C1 segment of cervical spinal cord (tissue), 14 donors: ENCODE measurements around the gene PALM3.
"Not testable (repeated sequence)": the region's sequence is repeated elsewhere in the genome, so short reads cannot be mapped to it uniquely, and the experiment has no call there.

Source experiments
- DNase-seq, 14 donors: peaks; one replicate each; lab custom pipeline; 2025; lab: John Stamatoyannopoulos, UW

PALM3 gene

GRCh38 chr19:14031719-14032480 is 30.0 kb downstream of the PALM3 start, which contains the start of gene IL27RA:
Gene IL27RA (plus strand): TSS chr19:14031762. CDS start chr19:14031873, 111 bp downstream.
- DNase-seq: peak in 9 of 14 donors; percentile 11 to 48 (median 25)

GRCh38 chr19:14030997-14031718 is 30.7 kb downstream of the PALM3 start:
- no peak for DNase-seq

- no peak for DNase-seq
Observed at GRCh38 chr19:14028901-14029300, 33.0 kb downstream of the PALM3 start.

GRCh38 chr19:14027856-14028450 is 33.9 kb downstream of the PALM3 start, which contains the start of gene RLN3:
Gene RLN3 (plus strand): TSS chr19:14028148. CDS start chr19:14028205, 57 bp downstream.
- DNase-seq: no peak

- not testable (repeated sequence) for DNase-seq
Observed at GRCh38 chr19:14026652-14027192, 35.2 kb downstream of the PALM3 start.

- peak in 1 of 14 donors; percentile 11 for DNase-seq
Observed at GRCh38 chr19:14023404-14024235, 38.3 kb downstream of the PALM3 start.

- DNase-seq: no peak
Observed at GRCh38 chr19:14022469-14022868, 39.4 kb downstream of the PALM3 start.

- DNase-seq: no peak
Observed at GRCh38 chr19:14021474-14021873, 40.4 kb downstream of the PALM3 start.

GRCh38 chr19:14019739-14020138 is 42.1 kb downstream of the PALM3 start:
- DNase-seq: not testable (repeated sequence)

GRCh38 chr19:14019100-14019499 is 42.8 kb downstream of the PALM3 start:
- no peak for DNase-seq

GRCh38 chr19:14015524-14016035 is 46.3 kb downstream of the PALM3 start:
- no peak for DNase-seq

- no peak for DNase-seq
Observed at GRCh38 chr19:14012378-14012915, 49.4 kb downstream of the PALM3 start.

- peak in 2 of 14 donors; percentile 97 to 99 for DNase-seq
Observed at GRCh38 chr19:14006766-14007562, 54.9 kb downstream of the PALM3 start.

- DNase-seq: peak; percentile 87 to 100 (median 99)
Observed at GRCh38 chr19:14006085-14006765, 55.7 kb downstream of the PALM3 start, which contains the start of gene RFX1. Gene RFX1 (minus strand): TSS chr19:14006320. CDS start chr19:13993843, 12,477 bp downstream.

GRCh38 chr19:14005349-14006084 is 56.4 kb downstream of the PALM3 start:
- peak in 13 of 14 donors; percentile 25 to 87 (median 69) for DNase-seq

GRCh38 chr19:14004619-14005348 is 57.1 kb downstream of the PALM3 start:
- peak in 12 of 14 donors; percentile 14 to 76 (median 49) for DNase-seq
